Liver (tissue), 9 donors: ENCODE data around the gene HDHD3. TPM values are rescaled to one million over a fixed set of nuclear protein-coding genes. Genes with fewer than 3 reads are reported as not detected.

ENCODE experiments used
- DNase-seq: peaks from one replicate; pipeline ENCODE4 v3.0.0-alpha.2; 2017; ENCODE audit warnings: low spot score
- H3K27ac ChIP-seq, 2 donors: one replicate each; pipeline ENCODE4 v1.7.0; 2013; ENCODE audit warnings: inconsistent platforms in 2 of 2, low read length in 2 of 2, control low read depth in 1 of 2, low read depth in 1 of 2, mild to moderate bottlenecking in 1 of 2
- H3K27me3 ChIP-seq, 4 donors: one replicate each; pipeline versions ENCODE4 v1.6.1 to v1.7.0; 2013; ENCODE audit warnings: low read length in 3 of 4, inconsistent platforms in 1 of 4, mild to moderate bottlenecking in 1 of 4, moderate library complexity in 1 of 4; ENCODE audit not compliant: control insufficient read depth in 4 of 4, insufficient read depth in 4 of 4
- H3K36me3 ChIP-seq, 4 donors: one replicate each; pipeline versions ENCODE4 v1.6.1 to v1.7.0; 2013; ENCODE audit warnings: low read length in 3 of 4, mild to moderate bottlenecking in 3 of 4, low read depth in 1 of 4, moderate library complexity in 1 of 4; ENCODE audit not compliant: control insufficient read depth in 4 of 4, insufficient read depth in 3 of 4
- H3K4me1 ChIP-seq, 4 donors: one replicate each; pipeline versions ENCODE4 v1.6.1 to v1.7.0; 2013; ENCODE audit warnings: low read length in 3 of 4, mild to moderate bottlenecking in 3 of 4, moderate library complexity in 1 of 4; ENCODE audit not compliant: control insufficient read depth in 4 of 4, insufficient read depth in 4 of 4
- H3K4me3 ChIP-seq, 3 donors: one replicate each; pipeline versions ENCODE4 v1.6.1 to v1.7.0; 2013; ENCODE audit warnings: low read length in 3 of 3, control low read depth in 1 of 3, low read depth in 1 of 3, mild to moderate bottlenecking in 1 of 3
- H3K9ac ChIP-seq, 2 donors: one replicate each; pipeline ENCODE4 v1.7.0; 2013; ENCODE audit warnings: low read length in 2 of 2, mild to moderate bottlenecking in 2 of 2, moderate library complexity in 2 of 2, control low read depth in 1 of 2, low read depth in 1 of 2
- H3K9me3 ChIP-seq, 4 donors: one replicate each; pipeline versions ENCODE4 v1.6.1 to v1.7.0; 2013; ENCODE audit warnings: low read length in 3 of 4; ENCODE audit not compliant: control insufficient read depth in 4 of 4
- EGR1 ChIP-seq, 2 donors: IDR thresholded peaks; 2 replicates each; pipeline ENCODE4 v1.6.1; 2016 to 2018; ENCODE audit warnings: antibody characterized with exemption in 2 of 2, low read depth in 2 of 2
- FOXA1 ChIP-seq: IDR thresholded peaks from 2 replicates; pipeline ENCODE4 v1.6.1; 2016; ENCODE audit warnings: antibody characterized with exemption
- FOXA2 ChIP-seq: IDR thresholded peaks from 2 replicates; pipeline ENCODE4 v1.6.1; 2016; ENCODE audit warnings: antibody characterized with exemption
- GABPA ChIP-seq, 2 donors: IDR thresholded peaks in 1 of 2; conservative IDR thresholded peaks in 1 of 2; 2 replicates each; pipeline ENCODE4 v1.6.1; 2016; ENCODE audit warnings: antibody characterized with exemption in 2 of 2, mild to moderate bottlenecking in 1 of 2, moderate library complexity in 1 of 2
- HNF4A ChIP-seq, 2 donors: conservative IDR thresholded peaks; 2 replicates each; pipeline ENCODE4 v1.6.1; 2016; ENCODE audit warnings: antibody characterized with exemption in 2 of 2, mild to moderate bottlenecking in 2 of 2
- HNF4G ChIP-seq: IDR thresholded peaks from 2 replicates; pipeline ENCODE4 v1.6.1; 2016; ENCODE audit warnings: antibody characterized with exemption
- JUND ChIP-seq, 2 donors: IDR thresholded peaks; 2 replicates each; pipeline ENCODE4 v1.6.1; 2016; ENCODE audit warnings: antibody characterized with exemption in 2 of 2
- NR2F2 ChIP-seq: IDR thresholded peaks from 2 replicates; pipeline ENCODE4 v1.6.1; 2016; ENCODE audit warnings: antibody characterized with exemption
- RAD21 ChIP-seq, 2 donors: IDR thresholded peaks; 2 replicates each; pipeline ENCODE4 v1.6.1; 2016; ENCODE audit warnings: antibody characterized with exemption in 2 of 2, mild to moderate bottlenecking in 2 of 2
- RXRA ChIP-seq, 2 donors: IDR thresholded peaks; 2 replicates each; pipeline ENCODE4 v1.6.1; 2017 to 2018; ENCODE audit warnings: antibody characterized with exemption in 2 of 2, mild to moderate bottlenecking in 1 of 2
- SP1 ChIP-seq: IDR thresholded peaks from 2 replicates; pipeline ENCODE4 v1.6.1; 2018; ENCODE audit warnings: antibody characterized with exemption, mild to moderate bottlenecking
- TAF1 ChIP-seq: conservative IDR thresholded peaks from 2 replicates; pipeline ENCODE4 v1.6.1; 2016; ENCODE audit warnings: antibody characterized with exemption, mild to moderate bottlenecking
- YY1 ChIP-seq: IDR thresholded peaks from 2 replicates; pipeline ENCODE4 v1.6.1; 2016; ENCODE audit warnings: antibody characterized with exemption, mild to moderate bottlenecking
- WGBS: extraction: QIAGEN DNeasy Blood & Tissue Kit; methylation state at CpG from one replicate; pipeline ENCODE4 v1.1.7; 2013; 5-methylcytosine and 5-hydroxymethylcytosine counted together
- polyA plus RNA-seq, 2 donors: library from polyadenylated mRNA; stranded (reverse) in 1 of 2; unstranded in 1 of 2; fragments of 200-250 nt in 1 of 2; fragments of >200 nt in 1 of 2; fragmentation: Nextera tagmentation in 1 of 2; extraction: Ambion mirVana in 1 of 2; gene quantifications; one replicate each; pipeline versions ENCODE4 v1.2.1 to v1.2.3, GENCODE V29; 2013 to 2015
- total RNA-seq, 2 donors: library from RNA; depleted of rRNA; stranded (reverse); fragments of >200 nt; gene quantifications; one replicate each; pipeline ENCODE4 v1.2.3, GENCODE V29; 2014
- TF ChIP-seq, protein P1 (sequence below): fragments of 150-350 bp; IDR thresholded peaks from 2 replicates; pipeline ENCODE4 v1.5.1; 2017; ENCODE audit warnings: improper control_type of control experiment, low read depth, low read length; ENCODE audit not compliant: missing input control
- TF ChIP-seq, protein P2 (sequence below): IDR thresholded peaks from 2 replicates; pipeline ENCODE4 v1.6.1; 2016; ENCODE audit warnings: antibody characterized with exemption, mild to moderate bottlenecking
- TF ChIP-seq, protein P3 (sequence below): IDR thresholded peaks from 2 replicates; pipeline ENCODE4 v1.6.1; 2016; ENCODE audit warnings: antibody characterized with exemption
- TF ChIP-seq, protein P4 (sequence below): IDR thresholded peaks from 2 replicates; pipeline ENCODE4 v1.6.1; 2016; ENCODE audit warnings: antibody characterized with exemption
- donor health status: healthy.
- donor health status: healthy.
- donor health status: healthy.
- donor health status: healthy.
- donor health status: healthy.

The HDHD3 gene
- total and polyA plus RNA-seq, 4 donors, result 26.9 to 63.6 (median 61.0) TPM

DNA sequence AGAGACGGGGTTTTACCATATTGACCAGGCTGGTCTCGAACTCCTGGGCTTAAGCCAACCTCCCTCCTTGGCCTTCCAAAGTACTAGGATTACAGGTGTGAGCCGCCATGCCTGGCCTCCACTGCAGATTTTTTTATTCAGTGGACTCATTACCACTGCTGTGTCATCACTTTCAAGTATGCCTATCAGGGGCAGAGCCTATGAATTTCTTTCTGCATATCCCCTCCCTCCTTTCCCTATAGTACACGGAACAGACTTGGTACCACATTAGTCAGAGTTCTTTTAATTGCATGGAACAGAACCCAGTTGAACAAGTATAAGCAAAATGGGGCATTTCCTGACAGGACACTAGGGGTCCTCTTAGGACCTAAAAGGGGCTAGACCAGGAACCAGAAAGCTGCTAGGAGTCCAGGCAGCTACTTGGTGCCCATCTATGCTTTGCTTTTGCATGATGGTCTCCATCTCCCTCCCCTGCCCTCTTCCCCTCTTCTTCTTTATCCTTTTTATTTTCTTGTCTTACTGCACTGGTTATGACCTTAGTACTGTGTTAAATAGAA lies 21.7 kb downstream of the HDHD3 start:
- H3K4me3 ChIP-seq, result no peak overlapping the region
- 85% methylated on average over 4 of the region's 4 CpGs for WGBS
- TF ChIP-seq FOXA1, result no peak
- TF ChIP-seq, protein P1, sequence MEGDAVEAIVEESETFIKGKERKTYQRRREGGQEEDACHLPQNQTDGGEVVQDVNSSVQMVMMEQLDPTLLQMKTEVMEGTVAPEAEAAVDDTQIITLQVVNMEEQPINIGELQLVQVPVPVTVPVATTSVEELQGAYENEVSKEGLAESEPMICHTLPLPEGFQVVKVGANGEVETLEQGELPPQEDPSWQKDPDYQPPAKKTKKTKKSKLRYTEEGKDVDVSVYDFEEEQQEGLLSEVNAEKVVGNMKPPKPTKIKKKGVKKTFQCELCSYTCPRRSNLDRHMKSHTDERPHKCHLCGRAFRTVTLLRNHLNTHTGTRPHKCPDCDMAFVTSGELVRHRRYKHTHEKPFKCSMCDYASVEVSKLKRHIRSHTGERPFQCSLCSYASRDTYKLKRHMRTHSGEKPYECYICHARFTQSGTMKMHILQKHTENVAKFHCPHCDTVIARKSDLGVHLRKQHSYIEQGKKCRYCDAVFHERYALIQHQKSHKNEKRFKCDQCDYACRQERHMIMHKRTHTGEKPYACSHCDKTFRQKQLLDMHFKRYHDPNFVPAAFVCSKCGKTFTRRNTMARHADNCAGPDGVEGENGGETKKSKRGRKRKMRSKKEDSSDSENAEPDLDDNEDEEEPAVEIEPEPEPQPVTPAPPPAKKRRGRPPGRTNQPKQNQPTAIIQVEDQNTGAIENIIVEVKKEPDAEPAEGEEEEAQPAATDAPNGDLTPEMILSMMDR, result peak; percentile 44
- peak; percentile 79 to 80 for TF ChIP-seq RAD21 (IDR thresholded peaks at IDR 0.05)

GRCh38 chr9:113352411-113352810 lies 24.4 kb downstream of the HDHD3 start:
- Histone ChIP-seq H3K9me3 (no peaks in the 10 kb centered on the region), H3K27ac (no peak overlapping the region), H3K4me1 (peaks cover 4 to 7% (median 5%) of the 10 kb centered on the region in 4 donors), H3K9ac (no peak overlapping the region), H3K27me3 (no peaks in the 10 kb centered on the region), H3K36me3 (no peaks in the 10 kb centered on the region), H3K4me3 (no peak overlapping the region)
- no peak for DNase-seq
- 90% methylated on average over 1 of the region's 1 CpG for WGBS
- TF ChIP-seq GABPA (IDR thresholded peaks at IDR 0.05 in 1 of 2, conservative IDR thresholded peaks at IDR 0.05 in 1 of 2) (no peak), HNF4A (conservative IDR thresholded peaks at IDR 0.05) (no peak), TAF1 (no peak), JUND (IDR thresholded peaks at IDR 0.05) (no peak), FOXA2 (no peak), YY1 (no peak), NR2F2 (no peak), HNF4G (no peak), SP1 (no peak), RXRA (IDR thresholded peaks at IDR 0.05) (no peak), EGR1 (IDR thresholded peaks at IDR 0.05; ENCODE audit: low read depth in 2 of 2) (no peak), FOXA1 (no peak), RAD21 (IDR thresholded peaks at IDR 0.05) (no peak)
- TF ChIP-seq, protein P2, sequence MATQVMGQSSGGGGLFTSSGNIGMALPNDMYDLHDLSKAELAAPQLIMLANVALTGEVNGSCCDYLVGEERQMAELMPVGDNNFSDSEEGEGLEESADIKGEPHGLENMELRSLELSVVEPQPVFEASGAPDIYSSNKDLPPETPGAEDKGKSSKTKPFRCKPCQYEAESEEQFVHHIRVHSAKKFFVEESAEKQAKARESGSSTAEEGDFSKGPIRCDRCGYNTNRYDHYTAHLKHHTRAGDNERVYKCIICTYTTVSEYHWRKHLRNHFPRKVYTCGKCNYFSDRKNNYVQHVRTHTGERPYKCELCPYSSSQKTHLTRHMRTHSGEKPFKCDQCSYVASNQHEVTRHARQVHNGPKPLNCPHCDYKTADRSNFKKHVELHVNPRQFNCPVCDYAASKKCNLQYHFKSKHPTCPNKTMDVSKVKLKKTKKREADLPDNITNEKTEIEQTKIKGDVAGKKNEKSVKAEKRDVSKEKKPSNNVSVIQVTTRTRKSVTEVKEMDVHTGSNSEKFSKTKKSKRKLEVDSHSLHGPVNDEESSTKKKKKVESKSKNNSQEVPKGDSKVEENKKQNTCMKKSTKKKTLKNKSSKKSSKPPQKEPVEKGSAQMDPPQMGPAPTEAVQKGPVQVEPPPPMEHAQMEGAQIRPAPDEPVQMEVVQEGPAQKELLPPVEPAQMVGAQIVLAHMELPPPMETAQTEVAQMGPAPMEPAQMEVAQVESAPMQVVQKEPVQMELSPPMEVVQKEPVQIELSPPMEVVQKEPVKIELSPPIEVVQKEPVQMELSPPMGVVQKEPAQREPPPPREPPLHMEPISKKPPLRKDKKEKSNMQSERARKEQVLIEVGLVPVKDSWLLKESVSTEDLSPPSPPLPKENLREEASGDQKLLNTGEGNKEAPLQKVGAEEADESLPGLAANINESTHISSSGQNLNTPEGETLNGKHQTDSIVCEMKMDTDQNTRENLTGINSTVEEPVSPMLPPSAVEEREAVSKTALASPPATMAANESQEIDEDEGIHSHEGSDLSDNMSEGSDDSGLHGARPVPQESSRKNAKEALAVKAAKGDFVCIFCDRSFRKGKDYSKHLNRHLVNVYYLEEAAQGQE, result no peak
- TF ChIP-seq, protein P3, sequence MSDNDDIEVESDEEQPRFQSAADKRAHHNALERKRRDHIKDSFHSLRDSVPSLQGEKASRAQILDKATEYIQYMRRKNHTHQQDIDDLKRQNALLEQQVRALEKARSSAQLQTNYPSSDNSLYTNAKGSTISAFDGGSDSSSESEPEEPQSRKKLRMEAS, result no peak
- TF ChIP-seq, protein P4, sequence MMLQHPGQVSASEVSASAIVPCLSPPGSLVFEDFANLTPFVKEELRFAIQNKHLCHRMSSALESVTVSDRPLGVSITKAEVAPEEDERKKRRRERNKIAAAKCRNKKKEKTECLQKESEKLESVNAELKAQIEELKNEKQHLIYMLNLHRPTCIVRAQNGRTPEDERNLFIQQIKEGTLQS, result no peak
- TF ChIP-seq, protein P1, result no peak

More for the DNA sequence above, 21.7 kb downstream of the HDHD3 start:
- no peaks in the 10 kb centered on the region for H3K36me3 ChIP-seq
- no peaks in the 10 kb centered on the region for H3K9me3 ChIP-seq
- peaks cover 0 to 5% (median 0%) of the 10 kb centered on the region in 4 donors for H3K4me1 ChIP-seq
- DNase-seq, result no peak
- no peak overlapping the region for H3K27ac ChIP-seq
- H3K9ac ChIP-seq, result no peak overlapping the region
- H3K27me3 ChIP-seq, result no peaks in the 10 kb centered on the region
